Adrenal gland (tissue), 12 donors: ENCODE results near the gene TRMU. TPM values are rescaled to one million over a fixed set of nuclear protein-coding genes. Genes with fewer than 3 reads are reported as not detected.

ENCODE experiments used
- DNase-seq, 7 donors: peaks; one replicate each; pipeline ENCODE4 v3.0.0-alpha.2; 2019 to 2020
- H3K27ac ChIP-seq, 5 donors: fragments of 200-600 bp; sonication (generic) in 4 of 5; 1 replicate in 3 of 5; 2 replicates in 2 of 5; pipeline versions ENCODE4 v1.5.1 to v1.8.0; 2016 to 2020; ENCODE audit warnings: mild to moderate bottlenecking in 1 of 5
- H3K27me3 ChIP-seq: fragments of 200-600 bp; 2 replicates; pipeline ENCODE4 v1.8.0; 2021
- H3K36me3 ChIP-seq, 2 donors: fragments of 200-600 bp; replicated peaks in 1 of 2; 1 replicate in 1 of 2; 2 replicates in 1 of 2; pipeline versions ENCODE4 v1.5.1 to v1.8.0; 2018 to 2022
- H3K4me1 ChIP-seq, 2 donors: fragments of 200-600 bp; replicated peaks in 1 of 2; 1 replicate in 1 of 2; 2 replicates in 1 of 2; pipeline versions ENCODE4 v1.5.1 to v1.8.0; 2018 to 2021
- H3K4me3 ChIP-seq, 4 donors: fragments of 200-600 bp; sonication (generic) in 3 of 4; one replicate each; pipeline ENCODE4 v1.5.1; 2016 to 2018
- H3K9me3 ChIP-seq, 3 donors: fragments of 200-600 bp; sonication (generic) in 1 of 3; replicated peaks in 1 of 3; 1 replicate in 2 of 3; 2 replicates in 1 of 3; pipeline versions ENCODE4 v1.5.1 to v1.8.0; 2016 to 2021
- POLR2A ChIP-seq, 2 donors: fragments of 450-650 bp; IDR thresholded peaks; one replicate each; pipeline ENCODE4 v1.6.1; 2017; ENCODE audit warnings: antibody characterized with exemption in 2 of 2, mild to moderate bottlenecking in 2 of 2, moderate library complexity in 1 of 2
- WGBS, 4 donors: extraction: QIAGEN DNeasy Blood & Tissue Kit in 2 of 4; methylation state at CpG; one replicate each; pipeline versions ENCODE4 v1.1.5 to v1.1.7; 2013 to 2017; 5-methylcytosine and 5-hydroxymethylcytosine counted together
- intact Hi-C, 2 donors: fragments of 100-400 bp; cut with DNase I; formaldehyde crosslinking; loops; one replicate each; pipeline versions ENCODE4 v1.14.1 to v1.15.0; 2022 to 2023
- polyA plus RNA-seq, 3 donors: library from polyadenylated mRNA; stranded (reverse); fragments of 200-250 nt in 2 of 3; fragments of 350-450 nt in 1 of 3; fragmentation: Illumina TruSeq in 1 of 3; extraction: RNeasy Lipid Tissue Mini Kit (QIAGEN cat#74804) in 1 of 3; gene quantifications; one replicate each; pipeline ENCODE4 v1.2.3, GENCODE V29; 2013 to 2014
- total RNA-seq, 9 donors: library from RNA; depleted of rRNA in 4 of 9; stranded (reverse); fragments of >200 nt in 4 of 9; fragments of 120-200 nt in 1 of 9; fragmentation: NEBNext Ultra II Directional in 1 of 9; extraction: Animal tissue kit (Norgen Biotek cat#: 25700) in 1 of 9; gene quantifications; one replicate each; pipeline versions ENCODE4 v1.1.0 to v1.2.4, GENCODE V29; 2013 to 2023
- TF ChIP-seq, protein P1 (sequence below), 6 experiments: fragments of 450-650 bp in 4 of 6; fragments of 200-600 bp in 2 of 6; sonication (generic) in 1 of 6; IDR thresholded peaks; 1 replicate in 5 of 6; 2 replicates in 1 of 6; pipeline versions ENCODE4 v1.5.1 to v1.8.0; 2016 to 2021; ENCODE audit warnings: antibody characterized with exemption in 6 of 6, mild to moderate bottlenecking in 2 of 6, moderate library complexity in 1 of 6
- donor health status: healthy with polysubstance abuse.
- donor health status: Bipolar disorder and iron deficiency.
- donor health status: DM: yes; HTN: yes; CAD: no.
- donor health status: DM: no; HTN: no; CAD: no.
- donor health status: DM: no; HTN: no; CAD: no.
- donor health status: DM: yes; HTN: yes; CAD: no.

The TRMU gene
- total and polyA plus RNA-seq, 12 donors, result 20.2 to 107 (median 36.5) TPM

DNA sequence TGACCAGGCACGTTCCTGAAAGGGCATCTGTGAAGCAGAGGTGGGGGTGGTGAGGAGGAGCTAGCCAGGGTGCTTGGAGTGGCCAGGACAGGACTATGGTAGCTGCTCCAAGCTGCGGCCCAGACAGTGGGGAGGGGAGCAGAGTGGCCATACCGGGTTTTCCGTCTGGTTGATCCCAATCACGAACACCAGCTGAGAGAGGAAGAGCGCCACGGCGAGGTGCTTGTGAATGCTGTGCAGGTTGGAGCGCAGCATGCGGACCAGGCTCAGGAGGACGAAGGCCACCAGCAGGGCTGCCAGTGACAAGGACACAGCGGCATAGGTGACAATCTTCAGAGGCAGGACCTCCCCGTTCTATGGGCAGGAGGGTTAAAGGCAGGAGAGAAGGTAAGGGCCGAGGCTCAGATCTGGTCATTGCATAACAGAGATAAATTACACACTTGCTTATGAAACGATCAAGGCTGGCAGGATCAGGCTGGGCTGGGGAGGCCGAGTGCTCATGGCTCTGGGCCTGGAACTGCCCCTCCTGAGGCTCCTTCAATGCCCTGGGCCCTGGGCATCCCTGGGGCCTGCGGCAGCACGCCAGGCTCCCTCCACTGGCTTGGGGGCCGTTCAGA, 41.5 kb downstream of the TRMU start:
- WGBS, 4 donors, result 65 to 75% (median 70%) methylated on average over 15 to 19 of the region's 19 CpGs
- peak overlapping the region; percentile 52 to 94 (median 82) for H3K27ac ChIP-seq
- no peaks in the 10 kb centered on the region for H3K36me3 ChIP-seq
- H3K4me3 ChIP-seq, result no peak overlapping the region
- peaks cover 6 to 13% of the 10 kb centered on the region in 2 donors for H3K4me1 ChIP-seq
- intact Hi-C loops, result no loop called here
- H3K9me3 ChIP-seq, result peaks cover 0 to 7% (median 0%) of the 10 kb centered on the region in 3 donors
- H3K27me3 ChIP-seq, result no peaks in the 10 kb centered on the region
- TF ChIP-seq POLR2A (IDR thresholded peaks at IDR 0.05), result no peak
- TF ChIP-seq, protein P1, sequence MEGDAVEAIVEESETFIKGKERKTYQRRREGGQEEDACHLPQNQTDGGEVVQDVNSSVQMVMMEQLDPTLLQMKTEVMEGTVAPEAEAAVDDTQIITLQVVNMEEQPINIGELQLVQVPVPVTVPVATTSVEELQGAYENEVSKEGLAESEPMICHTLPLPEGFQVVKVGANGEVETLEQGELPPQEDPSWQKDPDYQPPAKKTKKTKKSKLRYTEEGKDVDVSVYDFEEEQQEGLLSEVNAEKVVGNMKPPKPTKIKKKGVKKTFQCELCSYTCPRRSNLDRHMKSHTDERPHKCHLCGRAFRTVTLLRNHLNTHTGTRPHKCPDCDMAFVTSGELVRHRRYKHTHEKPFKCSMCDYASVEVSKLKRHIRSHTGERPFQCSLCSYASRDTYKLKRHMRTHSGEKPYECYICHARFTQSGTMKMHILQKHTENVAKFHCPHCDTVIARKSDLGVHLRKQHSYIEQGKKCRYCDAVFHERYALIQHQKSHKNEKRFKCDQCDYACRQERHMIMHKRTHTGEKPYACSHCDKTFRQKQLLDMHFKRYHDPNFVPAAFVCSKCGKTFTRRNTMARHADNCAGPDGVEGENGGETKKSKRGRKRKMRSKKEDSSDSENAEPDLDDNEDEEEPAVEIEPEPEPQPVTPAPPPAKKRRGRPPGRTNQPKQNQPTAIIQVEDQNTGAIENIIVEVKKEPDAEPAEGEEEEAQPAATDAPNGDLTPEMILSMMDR (IDR thresholded peaks at IDR 0.05), result no peak
- DNase-seq, result peak in 6 of 7 donors; percentile 46 to 75 (median 67)

DNA sequence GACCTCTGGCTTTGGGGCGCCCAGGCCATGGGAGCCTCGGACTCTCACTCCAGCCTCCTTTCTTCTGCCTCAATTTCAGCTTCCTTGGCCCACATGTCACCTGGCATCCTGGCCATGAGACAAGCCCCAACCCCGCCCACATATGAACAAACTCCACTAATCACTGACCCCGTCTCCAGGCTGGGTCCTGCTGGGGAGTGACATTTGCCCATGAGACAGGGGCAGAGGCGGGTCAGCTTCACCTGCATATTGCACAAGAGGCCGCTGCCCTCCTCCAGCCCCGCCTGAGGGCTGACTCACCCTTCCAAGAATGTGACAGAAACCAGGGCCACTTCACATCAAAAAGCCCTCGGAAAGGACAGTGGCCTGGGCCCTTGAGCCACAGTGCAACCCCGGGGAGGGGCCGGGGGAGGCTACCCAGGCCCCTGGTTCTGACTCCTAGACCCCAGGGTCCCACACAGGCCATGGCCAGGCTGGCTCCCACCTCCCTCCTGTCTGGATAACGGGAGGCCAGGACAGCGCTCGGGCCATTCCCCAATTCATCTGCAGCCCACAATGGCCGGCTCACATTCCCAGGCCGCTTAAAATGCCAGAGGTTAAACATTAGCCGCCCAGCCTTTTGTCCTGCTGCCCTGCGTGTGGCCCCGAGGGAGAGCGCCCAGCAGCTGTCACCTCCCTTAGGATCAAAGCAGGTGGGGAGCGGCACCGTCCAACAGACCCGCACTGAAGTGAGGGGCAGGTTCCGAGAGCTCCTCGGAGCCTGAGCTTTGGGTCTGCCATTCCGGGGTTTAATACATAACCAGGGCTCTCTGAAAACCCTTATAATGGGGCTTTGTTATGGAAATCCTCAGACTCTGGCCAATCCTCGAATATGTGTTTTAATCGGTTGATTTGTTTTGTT, 42.3 kb downstream of the TRMU start:
- DNase-seq, result peak; percentile 72 to 94 (median 93)
- H3K27ac ChIP-seq, result peak overlapping the region; percentile 52 to 94 (median 82)

GRCh38 chr22:46378426-46379065, 43.0 kb downstream of the TRMU start:
- no peak for TF ChIP-seq POLR2A (IDR thresholded peaks at IDR 0.05)
- TF ChIP-seq, protein P1 (IDR thresholded peaks at IDR 0.05), result no peak
- H3K9me3 ChIP-seq, result peaks cover 0 to 7% (median 0%) of the 10 kb centered on the region in 3 donors
- 77 to 87% (median 82%) methylated on average over 8 to 22 of the region's 22 CpGs for WGBS, 4 donors
- peak overlapping the region in 4 of 5 donors; percentile 71 to 94 (median 84) for H3K27ac ChIP-seq
- H3K36me3 ChIP-seq, result no peaks in the 10 kb centered on the region
- intact Hi-C loops, result no loop called here
- H3K4me1 ChIP-seq, result peaks cover 6 to 13% of the 10 kb centered on the region in 2 donors
- no peak for DNase-seq
- H3K27me3 ChIP-seq, result no peaks in the 10 kb centered on the region
- no peak overlapping the region for H3K4me3 ChIP-seq

More for the DNA sequence above, 42.3 kb downstream of the TRMU start:
- WGBS, 4 donors, result 57 to 72% (median 60%) methylated on average over 13 to 27 of the region's 27 CpGs
- intact Hi-C loops, result no loop called here
- Histone ChIP-seq H3K36me3 (no peaks in the 10 kb centered on the region), H3K9me3 (peaks cover 0 to 7% (median 0%) of the 10 kb centered on the region in 3 donors), H3K4me1 (peaks cover 6 to 13% of the 10 kb centered on the region in 2 donors), H3K27me3 (no peaks in the 10 kb centered on the region), H3K4me3 (no peak overlapping the region)
- TF ChIP-seq, protein P1 (IDR thresholded peaks at IDR 0.05), result no peak
- peak in 1 of 2 donors; percentile 19 for TF ChIP-seq POLR2A (IDR thresholded peaks at IDR 0.05)
